ENCODE results near the gene HNF4A. TPM values are rescaled to one million over a fixed set of nuclear protein-coding genes. Genes with fewer than 3 reads are reported as not detected.

HNF4A gene
- total and polyA plus RNA-seq, 2 of the 13 experiments (the other 11 are each of a cell fraction or from before 2014, with no cell fraction given): 80.9 to 169 TPM

DNA sequence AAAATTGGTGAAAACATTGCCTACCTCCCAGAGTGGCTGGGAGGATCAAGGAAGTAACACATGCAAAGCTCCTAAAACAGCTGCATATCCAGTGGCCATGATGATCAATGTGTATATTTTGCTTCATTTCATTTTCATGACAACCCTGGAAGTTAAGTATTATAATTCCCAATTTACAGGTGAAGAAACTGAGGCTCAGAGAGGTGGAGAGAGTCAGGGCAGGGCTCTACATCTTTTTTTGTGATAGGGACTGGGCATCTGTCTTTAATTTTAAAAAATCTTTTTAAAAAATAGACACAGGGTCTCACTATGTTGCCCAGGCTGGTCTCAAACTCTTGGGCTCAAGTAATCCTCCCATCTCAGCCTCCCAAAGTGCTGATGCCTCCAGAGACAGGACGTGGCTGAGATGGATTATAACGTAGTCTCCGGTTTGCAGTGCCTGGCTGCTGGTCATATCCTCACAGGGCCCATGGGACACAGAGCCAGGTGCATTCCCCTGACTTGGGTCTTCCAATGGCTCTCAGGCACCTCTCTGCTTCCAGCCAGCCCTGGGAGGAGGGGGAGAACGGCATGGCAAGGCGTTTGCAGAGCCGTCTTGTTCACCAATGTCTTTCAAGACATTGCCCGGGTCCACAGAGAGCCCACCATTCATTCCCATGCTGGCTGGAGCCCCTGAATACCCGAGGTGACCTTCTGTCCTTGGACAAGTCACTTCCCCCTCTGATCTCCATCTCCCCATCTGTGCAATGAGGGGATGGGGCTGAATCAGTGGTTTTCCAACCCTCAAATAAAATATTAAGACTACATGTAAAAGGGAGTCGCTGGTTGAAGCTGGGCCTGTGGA, 38.3 kb downstream of the HNF4A start (continued):
- TF ChIP-seq TP53 (CRISPR knock-in tag; conservative IDR thresholded peaks at IDR 0.05) (no peak), GPN1 (CRISPR knock-in tag; IDR thresholded peaks at IDR 0.05; ENCODE audit: borderline replicate concordance) (no peak), FOXK1 (CRISPR knock-in tag; IDR thresholded peaks at IDR 0.05; ENCODE audit: borderline replicate concordance, low read depth) (no peak), ZNF660 (CRISPR knock-in tag; IDR thresholded peaks at IDR 0.05; ENCODE audit: borderline replicate concordance, low read depth) (no peak), ZNF260 (CRISPR knock-in tag; IDR thresholded peaks at IDR 0.05; ENCODE audit: borderline replicate concordance, low read depth) (no peak), KDM4B (CRISPR knock-in tag; IDR thresholded peaks at IDR 0.05) (peak; percentile 46; the same call in 1 of the 2 replicates), ZNF264 (CRISPR knock-in tag; IDR thresholded peaks at IDR 0.05) (0 out of 2 replicates have a peak, but pooled peaks have one; percentile 27), MAFF (IDR thresholded peaks at IDR 0.05; ENCODE audit: low read depth, low read length) (no peak), SP4 (CRISPR knock-in tag; IDR thresholded peaks at IDR 0.05) (no peak), ARNT (IDR thresholded peaks at IDR 0.05) (no peak), ZNF232 (CRISPR knock-in tag; IDR thresholded peaks at IDR 0.05; ENCODE audit: borderline replicate concordance) (no peak), ZNF780A (CRISPR knock-in tag; IDR thresholded peaks at IDR 0.05) (no peak; the same call in 1 of the 2 replicates), EED (CRISPR knock-in tag; IDR thresholded peaks at IDR 0.05) (no peak), BRF2 (CRISPR knock-in tag; IDR thresholded peaks at IDR 0.05) (no peak), ZBTB43 (CRISPR knock-in tag; conservative IDR thresholded peaks at IDR 0.05) (no peak)
- TF ChIP-seq, protein P1, sequence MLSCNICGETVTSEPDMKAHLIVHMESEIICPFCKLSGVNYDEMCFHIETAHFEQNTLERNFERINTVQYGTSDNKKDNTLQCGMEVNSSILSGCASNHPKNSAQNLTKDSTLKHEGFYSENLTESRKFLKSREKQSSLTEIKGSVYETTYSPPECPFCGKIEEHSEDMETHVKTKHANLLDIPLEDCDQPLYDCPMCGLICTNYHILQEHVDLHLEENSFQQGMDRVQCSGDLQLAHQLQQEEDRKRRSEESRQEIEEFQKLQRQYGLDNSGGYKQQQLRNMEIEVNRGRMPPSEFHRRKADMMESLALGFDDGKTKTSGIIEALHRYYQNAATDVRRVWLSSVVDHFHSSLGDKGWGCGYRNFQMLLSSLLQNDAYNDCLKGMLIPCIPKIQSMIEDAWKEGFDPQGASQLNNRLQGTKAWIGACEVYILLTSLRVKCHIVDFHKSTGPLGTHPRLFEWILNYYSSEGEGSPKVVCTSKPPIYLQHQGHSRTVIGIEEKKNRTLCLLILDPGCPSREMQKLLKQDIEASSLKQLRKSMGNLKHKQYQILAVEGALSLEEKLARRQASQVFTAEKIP (CRISPR knock-in tag; IDR thresholded peaks at IDR 0.05; ENCODE audit: borderline replicate concordance): no peak
- TF ChIP-seq, protein P2, sequence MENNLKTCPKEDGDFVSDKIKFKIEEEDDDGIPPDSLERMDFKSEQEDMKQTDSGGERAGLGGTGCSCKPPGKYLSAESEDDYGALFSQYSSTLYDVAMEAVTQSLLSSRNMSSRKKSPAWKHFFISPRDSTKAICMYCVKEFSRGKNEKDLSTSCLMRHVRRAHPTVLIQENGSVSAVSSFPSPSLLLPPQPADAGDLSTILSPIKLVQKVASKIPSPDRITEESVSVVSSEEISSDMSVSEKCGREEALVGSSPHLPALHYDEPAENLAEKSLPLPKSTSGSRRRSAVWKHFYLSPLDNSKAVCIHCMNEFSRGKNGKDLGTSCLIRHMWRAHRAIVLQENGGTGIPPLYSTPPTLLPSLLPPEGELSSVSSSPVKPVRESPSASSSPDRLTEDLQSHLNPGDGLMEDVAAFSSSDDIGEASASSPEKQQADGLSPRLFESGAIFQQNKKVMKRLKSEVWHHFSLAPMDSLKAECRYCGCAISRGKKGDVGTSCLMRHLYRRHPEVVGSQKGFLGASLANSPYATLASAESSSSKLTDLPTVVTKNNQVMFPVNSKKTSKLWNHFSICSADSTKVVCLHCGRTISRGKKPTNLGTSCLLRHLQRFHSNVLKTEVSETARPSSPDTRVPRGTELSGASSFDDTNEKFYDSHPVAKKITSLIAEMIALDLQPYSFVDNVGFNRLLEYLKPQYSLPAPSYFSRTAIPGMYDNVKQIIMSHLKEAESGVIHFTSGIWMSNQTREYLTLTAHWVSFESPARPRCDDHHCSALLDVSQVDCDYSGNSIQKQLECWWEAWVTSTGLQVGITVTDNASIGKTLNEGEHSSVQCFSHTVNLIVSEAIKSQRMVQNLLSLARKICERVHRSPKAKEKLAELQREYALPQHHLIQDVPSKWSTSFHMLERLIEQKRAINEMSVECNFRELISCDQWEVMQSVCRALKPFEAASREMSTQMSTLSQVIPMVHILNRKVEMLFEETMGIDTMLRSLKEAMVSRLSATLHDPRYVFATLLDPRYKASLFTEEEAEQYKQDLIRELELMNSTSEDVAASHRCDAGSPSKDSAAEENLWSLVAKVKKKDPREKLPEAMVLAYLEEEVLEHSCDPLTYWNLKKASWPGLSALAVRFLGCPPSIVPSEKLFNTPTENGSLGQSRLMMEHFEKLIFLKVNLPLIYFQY (CRISPR knock-in tag; IDR thresholded peaks at IDR 0.05; ENCODE audit: borderline replicate concordance): no peak
